T-helper 1 cell treated with Interleukin-12 subunit alpha and Interleukin-12 subunit beta and Interleukin-4 antibody, amounts not matched to agents 30 μg/mL and 1 μg/mL, for 36 hours (primary cell): ENCODE measurements around the gene SRC.

Source experiments
- H3K27ac Mint-ChIP-seq: one replicate; pipeline ENCODE4 v1.8.0; 2021; ENCODE audit warnings: mild to moderate bottlenecking, mixed read lengths
- H3K27me3 Mint-ChIP-seq: one replicate; pipeline ENCODE4 v1.8.0; 2021; ENCODE audit warnings: low read depth, mixed read lengths
- H3K36me3 Mint-ChIP-seq: one replicate; pipeline ENCODE4 v1.8.0; 2021; ENCODE audit warnings: low read depth, mixed read lengths
- H3K4me1 Mint-ChIP-seq: one replicate; pipeline ENCODE4 v1.8.0; 2021; ENCODE audit warnings: low read depth, mixed read lengths
- H3K4me3 Mint-ChIP-seq: one replicate; pipeline ENCODE4 v1.8.0; 2021; ENCODE audit warnings: mild to moderate bottlenecking, moderate library complexity, mixed read lengths
- H3K9me3 Mint-ChIP-seq: one replicate; pipeline ENCODE4 v1.8.0; 2021; ENCODE audit warnings: mixed read lengths

SRC gene

GRCh38 chr20:37309936-37310590, 35.9 kb upstream of the SRC start:
- Mint-ChIP-seq H3K4me1 (peaks cover 16% of the 10 kb centered on the region), H3K9me3 (no peaks in the 10 kb centered on the region), H3K27ac (no peak overlapping the region), H3K27me3 (no peaks in the 10 kb centered on the region), H3K4me3 (no peak overlapping the region), H3K36me3 (peaks cover 10% of the 10 kb centered on the region)

- Mint-ChIP-seq H3K4me1 (peaks cover 23% of the 10 kb centered on the region), H3K27me3 (no peaks in the 10 kb centered on the region), H3K36me3 (peaks cover 10% of the 10 kb centered on the region), H3K9me3 (no peaks in the 10 kb centered on the region), H3K27ac (no peak overlapping the region), H3K4me3 (no peak overlapping the region)
Observed at GRCh38 chr20:37310951-37311350, 35.0 kb upstream of the SRC start.

DNA sequence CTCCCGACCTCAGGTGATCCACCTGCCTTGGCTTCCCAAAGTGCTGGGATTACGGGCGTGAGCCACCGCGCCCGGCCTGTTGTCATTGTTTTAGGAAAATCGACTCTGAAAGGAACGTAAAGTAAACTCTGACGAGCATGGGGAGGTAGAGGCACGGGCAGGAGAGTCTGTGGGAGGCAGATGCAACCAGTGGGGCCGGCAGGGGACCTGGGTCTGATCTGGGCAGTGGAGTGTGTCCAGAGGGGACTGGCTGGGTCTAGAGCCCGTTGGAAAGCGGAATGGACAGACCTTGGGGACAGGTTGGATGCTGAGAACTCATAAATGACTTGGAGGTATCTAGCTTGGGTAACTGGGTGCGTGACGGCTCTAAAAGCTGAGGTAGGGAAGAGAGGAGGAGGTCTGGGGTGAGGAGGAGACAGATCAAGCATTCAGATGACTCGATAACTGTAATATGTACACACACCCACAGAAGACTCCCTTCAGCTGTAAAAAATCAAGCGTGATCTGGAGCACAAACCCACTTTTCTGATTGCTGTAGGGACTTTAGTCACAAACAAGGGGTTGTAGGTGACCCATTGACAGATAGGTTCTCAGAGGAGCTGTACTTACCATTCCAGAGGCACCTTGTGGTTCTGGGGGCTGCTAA, 34.1 kb upstream of the SRC start:
- peaks cover 7% of the 10 kb centered on the region for H3K36me3 Mint-ChIP-seq
- H3K27ac Mint-ChIP-seq = no peak overlapping the region
- no peak overlapping the region for H3K4me3 Mint-ChIP-seq
- no peaks in the 10 kb centered on the region for H3K27me3 Mint-ChIP-seq
- H3K9me3 Mint-ChIP-seq = no peaks in the 10 kb centered on the region
- peaks cover 30% of the 10 kb centered on the region for H3K4me1 Mint-ChIP-seq

GRCh38 chr20:37313546-37314091, 32.3 kb upstream of the SRC start:
- Mint-ChIP-seq H3K27ac (peak overlapping the region; percentile 88), H3K9me3 (no peaks in the 10 kb centered on the region), H3K4me3 (no peak overlapping the region), H3K27me3 (no peaks in the 10 kb centered on the region), H3K36me3 (peaks cover 7% of the 10 kb centered on the region), H3K4me1 (peaks cover 30% of the 10 kb centered on the region)

GRCh38 chr20:37314099-37314498, 31.8 kb upstream of the SRC start:
- Mint-ChIP-seq H3K36me3 (peaks cover 6% of the 10 kb centered on the region), H3K27ac (peak overlapping the region; percentile 88), H3K4me1 (peaks cover 28% of the 10 kb centered on the region), H3K4me3 (no peak overlapping the region), H3K27me3 (no peaks in the 10 kb centered on the region), H3K9me3 (no peaks in the 10 kb centered on the region)

DNA sequence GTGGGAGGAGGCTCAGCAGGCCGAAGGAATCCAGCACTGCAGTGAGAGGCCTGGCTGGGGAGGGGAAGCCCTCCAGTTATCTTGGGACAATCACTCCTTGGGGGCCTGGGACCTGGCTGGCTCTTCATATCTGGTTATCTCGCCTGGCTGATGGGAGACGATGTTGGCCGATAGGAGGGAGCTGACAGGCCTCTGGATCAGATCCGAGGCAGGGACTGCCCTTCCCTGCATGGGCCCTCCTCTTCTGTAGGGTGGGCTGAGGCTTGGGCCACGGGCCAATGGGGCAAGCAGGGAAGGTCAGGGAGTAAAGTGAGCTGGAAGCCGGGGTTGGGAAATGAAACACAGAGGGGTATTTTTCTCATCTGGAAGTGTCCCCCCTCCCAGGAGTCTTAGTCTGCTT, 31.3 kb upstream of the SRC start:
- Mint-ChIP-seq H3K4me3 (no peak overlapping the region), H3K4me1 (peaks cover 28% of the 10 kb centered on the region), H3K27me3 (no peaks in the 10 kb centered on the region), H3K9me3 (no peaks in the 10 kb centered on the region), H3K27ac (no peak overlapping the region), H3K36me3 (peaks cover 5% of the 10 kb centered on the region)

DNA sequence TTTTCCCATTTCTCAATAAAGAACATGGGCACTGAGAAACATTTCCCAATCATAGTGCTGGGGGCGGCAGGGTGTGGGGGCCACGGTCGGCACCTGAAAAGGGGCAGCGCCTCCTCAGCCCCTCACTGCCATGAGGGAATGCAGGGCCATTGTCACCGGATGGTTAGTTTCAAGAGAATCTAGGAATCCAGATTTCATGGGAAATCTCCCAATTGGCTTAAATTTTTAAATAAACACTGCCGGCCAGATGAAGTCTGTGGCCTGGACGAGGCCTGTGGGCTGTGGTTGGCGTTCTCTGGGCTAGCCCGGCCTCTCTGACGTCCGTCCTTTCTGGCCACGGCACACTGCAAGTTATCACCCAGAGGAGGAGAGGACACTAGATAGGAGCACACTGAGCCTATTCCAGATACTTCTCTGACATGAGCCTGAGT, 30.9 kb upstream of the SRC start:
- Mint-ChIP-seq H3K27ac (peak overlapping the region; percentile 86), H3K4me1 (peaks cover 28% of the 10 kb centered on the region), H3K4me3 (no peak overlapping the region), H3K27me3 (no peaks in the 10 kb centered on the region), H3K9me3 (no peaks in the 10 kb centered on the region), H3K36me3 (peaks cover 5% of the 10 kb centered on the region)

DNA sequence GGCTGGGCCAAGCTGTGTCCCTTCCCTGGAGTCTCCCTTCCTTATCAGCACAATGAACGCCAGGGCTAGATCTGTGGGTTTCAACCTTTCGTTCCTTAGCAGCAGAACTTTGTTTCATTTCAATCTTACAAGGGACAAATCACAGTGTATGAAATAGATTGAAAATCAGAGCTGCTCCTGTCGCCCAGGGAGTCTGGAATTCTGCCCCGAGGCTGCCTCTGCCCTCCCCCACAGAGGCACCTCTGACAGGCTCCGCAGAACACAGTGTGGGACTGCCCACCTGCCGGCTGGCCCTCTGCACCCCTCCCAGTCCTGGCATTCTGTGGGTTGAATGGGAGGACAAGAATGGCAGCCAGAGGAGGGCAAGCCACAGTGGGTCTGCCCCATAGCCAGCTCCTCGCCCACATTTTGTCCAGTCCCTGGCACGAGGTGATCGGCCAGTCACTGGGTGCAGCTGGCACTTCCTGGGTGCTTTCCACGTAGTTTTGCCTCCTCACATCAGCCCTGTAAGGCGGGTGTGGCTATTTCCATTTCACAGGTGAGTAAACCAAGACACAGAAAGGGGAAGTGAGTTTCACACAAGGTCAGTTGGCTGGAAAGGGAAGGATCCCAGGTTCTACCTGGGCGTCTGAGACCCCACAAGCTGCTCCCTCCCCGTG, 30.4 kb upstream of the SRC start:
- Mint-ChIP-seq H3K27me3 (no peaks in the 10 kb centered on the region), H3K36me3 (peaks cover 5% of the 10 kb centered on the region), H3K4me3 (no peak overlapping the region), H3K27ac (peak overlapping the region; percentile 86), H3K4me1 (peaks cover 28% of the 10 kb centered on the region), H3K9me3 (no peaks in the 10 kb centered on the region)

- H3K4me3 Mint-ChIP-seq = no peak overlapping the region
- H3K4me1 Mint-ChIP-seq = peaks cover 28% of the 10 kb centered on the region
- peaks cover 5% of the 10 kb centered on the region for H3K36me3 Mint-ChIP-seq
- H3K9me3 Mint-ChIP-seq = no peaks in the 10 kb centered on the region
- H3K27ac Mint-ChIP-seq = peak overlapping the region; percentile 86
- no peaks in the 10 kb centered on the region for H3K27me3 Mint-ChIP-seq
Observed at GRCh38 chr20:37316116-37316774, 29.7 kb upstream of the SRC start.

GRCh38 chr20:37316775-37317170, 29.2 kb upstream of the SRC start:
- peaks cover 5% of the 10 kb centered on the region for H3K36me3 Mint-ChIP-seq
- no peak overlapping the region for H3K4me3 Mint-ChIP-seq
- H3K27me3 Mint-ChIP-seq = no peaks in the 10 kb centered on the region
- peaks cover 27% of the 10 kb centered on the region for H3K4me1 Mint-ChIP-seq
- H3K27ac Mint-ChIP-seq = peak overlapping the region; percentile 86
- no peaks in the 10 kb centered on the region for H3K9me3 Mint-ChIP-seq

- Mint-ChIP-seq H3K36me3 (peaks cover 5% of the 10 kb centered on the region), H3K9me3 (no peaks in the 10 kb centered on the region), H3K27ac (no peak overlapping the region), H3K27me3 (no peaks in the 10 kb centered on the region), H3K4me1 (peaks cover 25% of the 10 kb centered on the region), H3K4me3 (no peak overlapping the region)
Observed at GRCh38 chr20:37317316-37317715, 28.6 kb upstream of the SRC start.

DNA sequence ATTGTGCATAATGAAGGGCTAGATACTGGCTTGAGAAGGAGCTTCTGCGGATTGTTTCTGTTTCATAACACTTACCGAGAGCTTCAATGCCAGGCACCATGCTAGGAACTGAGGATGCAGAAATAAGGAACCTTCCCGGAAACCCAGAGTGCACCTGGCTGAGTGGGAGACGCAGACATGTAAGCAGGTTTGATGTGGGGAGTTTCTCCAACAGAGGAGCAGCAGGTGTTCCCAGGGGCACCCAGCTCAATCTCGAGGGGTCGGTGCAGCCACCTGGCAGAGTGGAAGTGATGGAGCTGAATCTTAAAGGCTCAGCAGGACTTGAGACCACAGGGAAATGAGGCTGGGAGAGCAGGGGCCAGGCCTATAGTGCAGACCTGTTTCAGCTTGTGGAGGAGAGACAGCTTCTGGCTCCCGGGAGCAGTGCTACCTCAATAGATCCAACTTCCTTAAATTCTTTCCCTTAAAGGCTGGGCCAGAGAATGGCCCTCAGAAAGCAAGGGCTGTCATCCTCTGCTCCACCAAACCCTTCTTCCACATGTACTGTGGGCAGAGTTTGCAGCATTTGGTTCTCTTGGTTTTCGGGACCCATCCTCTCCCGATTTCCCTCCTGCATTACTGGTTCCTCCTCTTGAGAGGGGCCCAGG, 27.8 kb upstream of the SRC start:
- Mint-ChIP-seq H3K9me3 (peaks cover 4% of the 10 kb centered on the region), H3K27ac (no peak overlapping the region), H3K4me1 (peaks cover 25% of the 10 kb centered on the region), H3K27me3 (no peaks in the 10 kb centered on the region), H3K36me3 (peaks cover 7% of the 10 kb centered on the region), H3K4me3 (no peak overlapping the region)

DNA sequence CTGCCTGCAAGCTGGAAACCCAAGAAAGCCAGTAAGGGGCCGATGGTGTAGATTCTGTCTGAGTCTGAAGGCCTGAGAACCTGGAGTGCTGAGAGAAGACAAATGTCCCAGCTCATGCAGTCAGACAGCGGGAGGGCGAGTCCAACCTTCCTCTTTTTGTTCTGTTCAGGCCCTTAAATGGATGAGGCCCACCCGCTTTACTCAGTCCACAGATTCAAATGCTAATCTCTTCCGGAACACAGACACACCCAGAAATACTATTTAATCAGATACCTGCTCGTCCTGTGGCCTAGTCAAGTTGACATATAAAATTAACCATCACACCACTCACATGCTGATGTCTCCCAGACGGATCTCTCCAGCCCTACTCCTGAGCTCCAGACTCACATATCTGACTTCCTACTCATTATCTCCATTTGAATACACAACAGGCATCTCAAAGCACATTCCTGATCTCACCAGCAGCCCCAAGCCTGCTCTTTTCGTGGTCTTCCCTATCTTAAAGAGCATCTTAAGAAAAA, 26.7 kb upstream of the SRC start:
- Mint-ChIP-seq H3K27ac (no peak overlapping the region), H3K4me3 (no peak overlapping the region), H3K9me3 (peaks cover 4% of the 10 kb centered on the region), H3K36me3 (peaks cover 4% of the 10 kb centered on the region), H3K4me1 (peaks cover 19% of the 10 kb centered on the region), H3K27me3 (no peaks in the 10 kb centered on the region)

GRCh38 chr20:37323985-37324384, 22.0 kb upstream of the SRC start:
- H3K27me3 Mint-ChIP-seq = no peaks in the 10 kb centered on the region
- H3K9me3 Mint-ChIP-seq = peaks cover 4% of the 10 kb centered on the region
- no peak overlapping the region for H3K4me3 Mint-ChIP-seq
- no peak overlapping the region for H3K27ac Mint-ChIP-seq
- H3K4me1 Mint-ChIP-seq = no peaks in the 10 kb centered on the region
- peaks cover 1% of the 10 kb centered on the region for H3K36me3 Mint-ChIP-seq
